HG03097 (cell line): ENCODE data around the gene TOP1.

ENCODE experiments used
- ATAC-seq: cut with Tn5 transposase; IDR thresholded peaks from one replicate; pipeline ENCODE4 v1.9.1; 2021; ENCODE audit not compliant: unreplicated experiment, low FRiP score

Gene TOP1

GRCh38 chr20:41140226-41141133 is 111.9 kb downstream of the TOP1 start:
- no peak for ATAC-seq

DNA sequence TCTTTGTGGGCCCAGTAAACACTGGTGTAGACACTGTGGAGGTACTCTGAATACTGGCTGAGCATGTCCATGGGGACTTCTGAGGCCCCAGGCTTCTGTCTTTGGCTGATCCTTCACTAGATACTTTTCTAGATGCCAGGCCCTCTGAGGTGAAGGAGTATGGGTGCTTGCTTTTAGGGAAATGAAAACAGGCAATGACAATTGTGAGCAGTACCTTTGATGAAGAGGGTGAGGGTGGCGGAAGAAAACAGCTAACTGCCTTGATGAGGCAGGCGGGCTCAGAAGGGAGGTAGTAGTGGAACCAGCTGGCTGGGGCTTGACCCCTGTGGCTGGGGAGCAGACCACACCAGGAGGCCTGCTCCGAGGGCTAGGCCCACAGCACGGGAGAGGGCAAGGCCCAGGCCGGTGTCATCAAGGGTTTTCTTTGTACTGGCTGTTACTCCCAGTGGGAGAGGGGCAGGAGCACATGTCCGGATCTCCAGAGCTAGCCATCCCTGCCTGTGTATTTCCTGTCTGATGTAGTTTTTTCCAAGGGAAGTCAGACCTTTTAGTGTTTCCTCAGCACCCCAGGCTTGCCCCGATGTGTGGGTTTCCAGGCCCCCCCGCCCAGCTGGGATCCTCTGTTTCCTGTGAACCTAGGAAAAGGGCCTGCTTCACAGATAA is 112.7 kb downstream of the TOP1 start:
- ATAC-seq: no peak

DNA sequence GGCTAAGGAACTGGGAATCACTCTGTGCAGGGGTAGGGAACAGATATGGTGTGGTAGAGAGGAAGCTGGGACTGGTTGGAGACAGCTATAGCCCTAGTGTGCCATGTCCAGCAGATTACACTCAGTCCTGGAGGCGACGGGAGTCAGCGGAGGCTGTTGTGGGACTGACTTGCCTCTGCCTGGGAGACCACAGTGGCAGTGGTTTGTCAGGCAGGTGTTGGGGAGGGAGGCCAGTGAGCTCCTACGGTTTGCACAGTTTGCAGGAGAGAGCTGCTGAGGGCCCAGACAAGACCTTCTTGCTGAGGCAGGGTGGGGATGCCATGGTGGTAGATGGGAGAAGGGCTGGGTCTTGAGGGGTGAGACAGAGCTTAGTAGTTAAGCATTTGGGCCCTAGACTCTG is 113.6 kb downstream of the TOP1 start:
- ATAC-seq: no peak

GRCh38 chr20:41142919-41143318 is 114.3 kb downstream of the TOP1 start:
- ATAC-seq: no peak

DNA sequence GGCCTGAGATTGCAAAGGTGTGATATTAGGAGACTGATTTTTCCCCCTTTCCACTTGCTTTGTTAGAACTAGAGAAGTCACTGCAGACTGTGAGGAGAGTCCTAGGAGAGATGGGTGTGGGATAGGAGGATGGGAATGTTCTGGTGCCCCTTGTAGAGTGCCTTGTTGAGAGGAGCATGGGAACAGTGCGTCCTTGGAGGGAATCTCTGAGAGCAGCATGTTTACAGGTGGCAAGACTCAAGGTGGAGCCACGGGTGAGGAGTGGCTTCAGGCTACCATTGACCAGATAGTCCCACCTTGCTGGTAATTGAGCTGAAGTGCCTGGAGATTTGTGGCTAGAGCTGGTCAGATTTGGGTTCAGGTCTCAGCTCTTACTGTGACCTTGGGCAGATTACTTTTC is 114.7 kb downstream of the TOP1 start:
- no peak for ATAC-seq

DNA sequence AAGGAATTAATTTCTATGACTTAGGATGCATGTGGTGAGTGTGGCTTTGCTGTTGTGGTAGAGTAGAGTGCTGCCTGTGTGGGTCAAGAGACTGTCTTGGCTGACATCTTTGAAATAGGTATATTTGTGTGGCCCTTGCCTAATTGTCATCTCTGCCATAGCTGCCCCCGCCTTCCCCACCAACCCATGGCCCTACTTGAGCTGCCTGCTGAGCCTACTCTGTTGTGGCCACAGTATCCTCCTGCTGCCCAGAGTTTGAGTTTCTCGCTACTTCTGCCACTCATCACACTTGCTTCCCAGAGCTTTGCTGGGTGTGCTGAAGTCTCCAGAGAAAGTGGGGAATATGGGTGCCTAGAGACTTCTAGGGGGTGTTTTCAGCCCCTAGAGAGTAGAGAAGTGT is 116.7 kb downstream of the TOP1 start:
- no peak for ATAC-seq

DNA sequence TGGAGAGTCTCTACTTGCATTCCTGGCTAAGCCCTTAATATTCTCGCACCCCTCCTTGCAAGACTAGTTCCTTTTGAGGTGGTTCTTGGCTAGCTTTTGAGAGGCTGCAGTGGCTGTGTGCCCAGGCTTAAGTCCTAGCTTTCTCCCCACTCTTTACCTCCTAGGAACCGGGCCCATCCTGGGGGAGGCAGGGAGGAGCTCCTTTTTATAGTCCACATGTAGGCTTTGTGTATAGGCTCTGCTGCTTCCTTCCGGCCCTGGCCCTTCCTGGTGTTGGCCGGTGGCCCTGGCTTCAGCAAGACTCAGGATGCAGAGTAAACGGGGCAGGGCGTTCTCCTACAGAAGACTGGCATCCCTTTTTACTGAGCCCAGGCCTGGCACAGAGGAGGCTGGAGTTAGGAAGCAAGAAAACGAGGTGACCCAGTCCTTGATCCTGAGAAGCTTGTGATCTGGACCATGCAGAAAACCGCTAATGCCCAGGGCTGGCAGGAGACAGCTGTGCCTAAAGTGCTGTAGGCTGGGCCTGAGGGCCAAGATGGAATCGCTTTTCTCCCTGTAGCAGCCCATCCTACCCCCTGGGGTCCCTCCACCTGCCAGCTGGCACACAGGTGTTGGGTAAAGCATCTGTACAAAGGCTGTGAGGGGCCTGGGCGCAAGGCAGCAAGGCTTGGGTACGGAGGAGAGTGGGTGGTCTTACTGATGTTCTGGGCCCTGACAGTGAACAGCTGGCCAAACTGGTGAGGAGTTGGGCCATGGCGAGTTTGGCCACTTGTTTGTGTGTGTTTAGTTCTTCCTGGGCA is 117.4 kb downstream of the TOP1 start:
- ATAC-seq: no peak

DNA sequence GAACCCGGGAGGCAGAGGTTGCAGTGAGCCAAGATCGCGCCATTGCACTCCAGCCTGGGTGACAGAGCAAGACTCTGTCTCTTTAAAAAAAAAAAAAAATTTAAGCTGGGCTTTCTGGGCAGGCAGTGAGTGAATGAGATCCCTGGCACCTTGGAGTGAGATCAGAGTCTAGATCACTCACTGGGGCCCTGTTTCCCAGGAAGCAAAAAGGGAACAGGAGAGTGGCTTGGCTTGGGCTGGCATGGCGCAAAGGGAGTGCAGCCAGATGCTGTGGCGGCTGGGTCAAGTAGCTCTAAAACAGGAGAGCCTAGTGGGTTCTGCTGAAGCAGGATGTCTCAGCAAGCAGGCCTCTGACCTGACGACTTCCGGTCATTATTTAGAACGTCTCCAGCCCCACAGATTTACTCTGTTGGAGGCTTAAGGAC is 119.2 kb downstream of the TOP1 start:
- no peak for ATAC-seq

DNA sequence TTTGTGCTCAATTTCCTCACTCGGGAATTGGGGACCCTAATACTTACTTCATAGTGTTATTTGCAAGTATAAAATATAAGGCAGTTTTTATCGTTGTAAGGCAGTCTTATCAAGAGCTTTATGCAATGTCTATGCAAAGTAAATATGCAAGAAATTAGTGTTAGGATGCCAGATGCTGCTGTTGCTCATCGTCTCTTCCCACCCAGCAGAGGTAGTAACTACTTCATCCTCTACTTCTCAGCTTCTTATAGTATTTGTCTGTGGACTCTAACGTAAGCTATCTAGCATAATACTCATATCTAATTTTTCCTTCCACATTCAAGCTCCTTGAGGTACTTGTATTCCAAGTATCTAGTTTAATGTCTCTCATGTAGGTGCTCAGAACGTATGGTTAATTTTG is 120.3 kb downstream of the TOP1 start:
- ATAC-seq: no peak

DNA sequence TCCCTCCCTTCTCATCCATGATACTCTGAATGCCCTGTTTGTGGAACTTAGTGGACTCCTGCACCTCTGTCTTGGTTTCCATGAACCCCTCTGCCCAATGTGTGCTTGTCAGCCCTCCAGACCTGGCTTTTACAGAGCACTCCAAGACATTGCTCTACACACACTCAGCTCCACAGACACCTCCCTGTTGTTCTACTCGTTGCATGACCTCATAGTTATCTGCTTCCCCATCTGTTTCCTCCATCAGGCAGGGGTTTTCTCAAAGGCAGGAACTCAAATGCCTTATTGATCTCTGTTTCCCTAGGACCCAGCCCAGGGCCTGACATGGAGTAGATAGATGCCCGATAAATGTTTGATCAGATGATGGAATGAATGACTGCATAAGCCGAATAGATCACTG is 122.0 kb downstream of the TOP1 start:
- ATAC-seq: no peak

- no peak for ATAC-seq
These were observed 122.7 kb downstream of the TOP1 start for GRCh38 chr20:41151134-41151869.

GRCh38 chr20:41152108-41152757 is 123.6 kb downstream of the TOP1 start:
- no peak for ATAC-seq

DNA sequence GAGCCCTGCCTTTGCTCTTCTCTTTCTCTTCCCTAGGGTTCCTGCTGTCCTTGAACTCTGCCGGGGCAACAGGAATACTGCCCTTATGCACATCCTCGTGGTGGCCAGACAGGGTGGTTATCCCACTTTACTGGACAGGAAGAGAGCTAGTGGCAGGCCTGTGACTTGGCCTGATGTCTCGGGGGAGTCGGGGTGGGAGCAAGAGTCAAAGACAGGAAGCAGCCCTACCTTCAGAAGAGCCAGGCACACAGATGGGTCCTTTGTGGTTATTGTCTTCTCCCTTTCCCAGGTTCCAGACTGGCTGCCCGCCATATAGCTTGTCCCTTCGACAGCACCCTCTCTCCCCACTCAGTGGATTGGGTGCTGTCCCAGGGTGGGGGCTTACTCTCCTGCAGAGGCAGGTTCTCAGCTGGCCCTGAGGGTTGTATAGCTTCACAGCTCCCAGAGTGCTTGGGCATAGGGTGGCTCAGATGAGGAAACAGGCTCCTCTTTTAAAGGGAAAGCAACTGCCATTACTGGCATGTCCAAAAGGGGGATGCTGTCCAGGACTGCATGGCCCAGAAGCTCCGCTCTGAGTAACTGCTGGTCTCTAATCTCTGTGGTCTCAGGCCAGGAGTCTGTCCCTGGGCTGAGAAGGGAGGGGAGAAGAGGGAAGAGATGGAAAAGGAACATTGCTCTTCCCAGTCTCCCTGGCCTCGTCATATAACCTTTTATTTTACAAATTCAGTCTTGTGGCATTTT is 126.0 kb downstream of the TOP1 start:
- ATAC-seq: no peak

GRCh38 chr20:41155261-41155660 is 126.6 kb downstream of the TOP1 start:
- ATAC-seq: no peak

DNA sequence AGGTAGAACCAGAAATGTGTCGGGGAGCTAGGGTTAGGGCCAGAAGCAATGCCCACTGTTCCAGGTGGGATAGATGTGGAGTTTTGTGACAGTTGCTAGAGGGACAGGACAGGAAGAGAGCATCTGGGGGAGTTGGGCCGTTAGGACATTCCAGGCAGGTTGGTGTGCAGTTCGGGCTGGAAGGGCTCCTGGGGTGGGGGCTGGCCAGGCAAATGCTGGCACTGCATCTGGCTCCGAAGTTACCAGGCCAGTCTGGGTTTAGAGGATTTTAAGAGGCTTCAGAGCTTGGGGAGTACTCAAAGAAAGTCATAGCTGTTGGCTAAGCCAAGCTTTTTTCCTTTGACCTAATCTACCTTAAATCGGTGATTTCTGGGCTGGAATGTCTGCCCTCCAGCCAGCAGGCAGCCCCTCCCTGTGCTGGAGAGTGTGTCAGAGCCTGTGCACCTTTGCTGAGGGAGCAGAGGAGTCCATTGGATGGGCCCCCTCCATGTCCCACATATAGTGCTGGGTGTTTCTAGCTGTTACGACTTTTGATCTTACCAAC is 129.5 kb downstream of the TOP1 start:
- ATAC-seq: no peak

GRCh38 chr20:41159547-41159946 is 130.9 kb downstream of the TOP1 start:
- no peak for ATAC-seq

DNA sequence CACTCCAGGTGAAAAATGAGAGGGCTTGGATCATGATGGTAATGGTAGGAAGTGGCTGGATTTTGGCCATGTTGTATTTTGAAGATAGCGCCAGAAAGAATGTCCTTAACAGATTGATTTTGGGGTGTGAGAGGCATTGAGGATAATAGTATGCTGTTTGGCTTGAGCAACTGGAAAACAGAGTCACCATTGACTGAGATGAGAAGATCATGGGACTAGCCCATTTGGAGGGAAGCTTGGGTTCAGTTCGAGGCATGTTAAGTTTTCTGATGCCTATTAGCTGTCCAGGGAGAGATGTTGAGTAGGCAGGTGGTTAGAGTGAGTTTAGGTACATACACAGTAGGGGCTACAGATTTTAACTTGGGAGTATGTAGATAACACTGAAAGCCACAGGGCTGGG is 132.1 kb downstream of the TOP1 start:
- no peak for ATAC-seq

GRCh38 chr20:41161886-41162285 is 133.3 kb downstream of the TOP1 start:
- no peak for ATAC-seq

DNA sequence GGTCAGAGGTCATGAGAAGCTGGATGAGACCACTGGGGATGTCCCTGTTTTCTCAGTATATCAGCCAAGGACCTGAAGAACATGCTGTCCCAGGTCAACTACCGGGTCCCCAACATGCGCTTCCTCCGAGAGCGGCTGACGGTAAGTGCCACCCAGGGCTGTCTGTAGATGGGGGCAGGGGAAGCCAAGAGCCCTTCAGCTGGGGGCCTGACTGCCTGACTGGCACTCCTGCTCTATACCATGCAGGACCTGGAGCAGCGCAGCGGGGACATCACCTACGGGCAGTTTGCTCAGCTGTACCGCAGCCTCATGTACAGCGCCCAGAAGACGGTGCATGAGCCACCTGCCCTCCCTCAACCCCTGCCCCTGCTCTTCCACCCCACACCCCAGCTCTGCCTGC is 133.8 kb downstream of the TOP1 start:
- ATAC-seq: no peak
